HuH-7.5 (cell line): ENCODE measurements around the gene CELSR1.

Experiments used
- DNase-seq: peaks from one replicate; pipeline ENCODE4 v3.0.0; 2011; ENCODE audit warnings: low spot score

CELSR1 gene

DNA sequence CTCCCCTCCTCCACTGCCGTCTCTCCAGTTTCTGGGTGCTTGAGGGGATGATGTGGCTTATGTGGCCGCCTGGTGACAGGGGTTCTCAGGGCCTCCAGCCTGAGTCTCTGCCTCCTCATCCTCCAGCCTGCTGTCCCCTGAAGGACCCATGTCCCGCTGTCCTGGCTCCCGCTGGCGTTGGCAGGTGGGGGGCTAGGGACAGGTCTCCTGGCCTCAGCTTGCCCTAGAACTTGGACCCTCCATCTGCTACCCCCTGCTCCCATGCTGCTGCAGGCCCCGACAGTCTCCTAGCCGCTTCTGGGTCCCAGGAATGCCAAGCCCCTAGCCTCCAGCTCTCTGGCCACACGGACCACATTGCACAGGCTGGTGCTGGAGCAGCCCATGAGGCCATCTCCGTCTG lies 13.9 kb upstream of the CELSR1 start:
- no peak for DNase-seq

DNA sequence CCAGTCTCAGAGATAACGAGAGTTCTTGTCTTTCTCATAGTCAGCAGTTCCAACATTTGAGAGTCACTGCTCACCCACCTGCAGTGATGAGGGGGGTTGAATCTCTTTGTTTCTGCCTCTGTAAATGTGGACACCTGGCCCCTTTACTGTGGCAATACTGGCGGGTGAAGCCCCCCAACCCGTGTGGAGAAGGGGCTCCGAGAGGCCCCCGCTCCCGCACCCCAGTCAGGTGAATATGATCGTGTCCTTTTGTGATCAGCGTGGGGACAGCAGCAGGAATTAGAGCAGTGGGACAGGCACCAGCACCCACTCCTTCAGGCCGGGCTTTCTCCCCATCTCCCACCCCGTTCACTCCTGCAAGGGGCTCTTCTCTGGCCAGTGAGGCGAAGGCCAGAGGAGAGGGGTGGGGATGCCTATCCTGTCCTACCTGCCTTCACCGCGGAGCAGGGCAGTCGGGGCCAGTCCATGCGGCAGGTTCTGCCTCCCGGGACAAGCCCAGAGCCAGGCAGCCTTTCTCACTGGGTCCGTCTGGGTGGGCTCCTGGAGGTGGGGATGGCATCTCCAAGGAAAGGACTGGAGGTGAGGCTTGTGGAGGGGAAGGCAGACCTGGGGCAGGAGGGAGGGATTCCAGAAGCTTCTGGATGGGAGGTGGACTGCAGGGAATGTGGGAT lies 12.7 kb upstream of the CELSR1 start:
- DNase-seq: no peak

DNA sequence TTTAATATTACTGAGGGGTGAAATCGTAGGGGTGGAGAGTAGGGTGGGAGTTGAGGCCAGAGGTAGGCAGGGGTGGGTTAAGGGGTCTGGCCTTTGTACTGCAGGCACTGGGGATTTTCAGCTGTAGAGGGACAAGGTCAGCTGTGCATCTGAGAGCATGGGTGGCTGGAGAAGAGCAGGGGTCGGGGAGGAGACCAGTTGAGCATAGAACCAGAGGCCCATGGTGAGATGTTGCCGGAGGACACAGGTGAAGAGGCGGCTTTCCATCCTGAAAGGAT lies 12.1 kb upstream of the CELSR1 start:
- no peak for DNase-seq

DNA sequence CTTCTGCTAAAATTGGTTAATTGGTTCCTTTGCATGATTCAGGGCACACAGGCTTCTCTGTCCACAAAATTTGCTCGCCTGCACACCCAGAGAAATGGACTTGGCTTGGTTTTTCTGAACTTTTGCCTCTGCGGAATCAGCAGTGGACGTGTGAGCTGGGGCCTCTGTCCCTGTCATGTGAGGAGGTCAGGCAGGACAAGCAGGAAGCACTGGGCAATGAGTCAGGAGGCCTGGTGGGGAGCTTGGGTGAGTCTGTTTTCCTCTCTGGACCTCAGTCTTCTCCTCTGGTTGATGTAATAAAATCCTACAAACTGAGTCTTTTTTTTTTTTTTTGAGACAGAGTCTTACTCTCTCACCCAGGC lies 10.4 kb upstream of the CELSR1 start:
- DNase-seq: no peak

DNA sequence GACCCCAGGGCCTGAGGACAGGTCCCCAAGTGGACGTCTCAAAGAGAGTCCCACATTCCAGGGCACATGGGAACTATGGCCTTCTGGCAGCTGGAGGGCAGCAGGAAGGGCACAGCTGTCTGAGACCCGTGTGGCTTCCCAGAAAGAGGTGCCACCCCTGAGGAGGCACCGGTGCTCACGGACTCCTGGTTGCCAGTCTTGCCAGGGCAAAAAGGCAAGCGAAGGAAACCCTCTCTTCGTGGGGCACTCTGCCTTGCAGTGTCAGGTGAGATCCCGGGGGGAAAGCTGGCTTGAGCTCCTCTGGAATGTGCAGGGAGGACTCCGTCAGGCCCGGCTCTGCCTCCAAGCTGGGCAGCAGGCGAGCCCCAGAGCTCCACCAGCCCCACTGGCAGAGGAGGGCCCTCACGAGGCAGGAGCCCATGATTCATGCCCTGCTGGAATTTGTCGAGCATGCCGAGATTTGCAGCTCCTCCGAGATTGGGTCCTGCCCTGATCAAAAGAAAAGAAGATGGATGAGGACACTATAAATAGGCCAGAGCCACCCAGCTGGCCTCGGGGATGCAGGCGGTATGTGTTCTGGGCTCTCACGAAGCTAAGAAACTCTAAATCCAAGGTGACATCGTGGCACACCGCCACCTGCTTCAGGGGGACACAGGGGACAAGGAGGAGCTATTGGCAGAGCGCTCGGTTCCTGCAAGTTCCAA lies 9.9 kb upstream of the CELSR1 start:
- no peak for DNase-seq

DNA sequence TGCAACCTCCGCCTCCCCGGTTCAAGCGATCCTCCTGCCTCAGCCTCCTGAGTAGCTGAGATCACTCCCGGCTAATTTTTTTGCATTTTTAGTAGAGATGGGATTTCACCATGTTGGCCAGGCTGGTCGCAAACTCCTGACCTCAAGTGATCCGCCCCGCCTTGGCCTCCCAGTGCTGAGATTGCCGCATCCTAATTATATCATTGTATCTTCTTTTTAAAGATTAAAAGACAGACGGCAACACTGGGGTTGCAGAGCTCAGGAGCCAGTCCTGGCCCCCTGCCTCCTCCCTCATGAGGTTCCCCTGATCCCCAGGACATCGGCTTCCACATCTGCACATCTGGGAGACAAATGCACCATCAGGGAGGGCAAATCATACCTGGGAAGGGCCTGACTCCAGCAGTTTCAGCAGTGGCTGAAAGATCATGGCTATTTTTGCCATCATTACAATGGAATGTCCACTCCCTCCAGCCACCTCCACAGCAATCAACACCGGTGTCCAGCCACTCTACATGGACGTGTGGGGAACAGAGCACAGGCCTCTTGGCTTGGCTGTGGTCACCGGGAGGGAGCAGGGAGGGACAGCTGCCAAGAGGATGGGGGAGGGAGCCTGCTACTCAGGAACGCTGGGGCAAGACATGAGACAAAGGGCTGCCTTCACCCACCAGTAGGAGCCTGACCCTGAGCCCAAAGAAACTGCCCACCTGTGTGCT lies 9.2 kb upstream of the CELSR1 start:
- no peak for DNase-seq

DNA sequence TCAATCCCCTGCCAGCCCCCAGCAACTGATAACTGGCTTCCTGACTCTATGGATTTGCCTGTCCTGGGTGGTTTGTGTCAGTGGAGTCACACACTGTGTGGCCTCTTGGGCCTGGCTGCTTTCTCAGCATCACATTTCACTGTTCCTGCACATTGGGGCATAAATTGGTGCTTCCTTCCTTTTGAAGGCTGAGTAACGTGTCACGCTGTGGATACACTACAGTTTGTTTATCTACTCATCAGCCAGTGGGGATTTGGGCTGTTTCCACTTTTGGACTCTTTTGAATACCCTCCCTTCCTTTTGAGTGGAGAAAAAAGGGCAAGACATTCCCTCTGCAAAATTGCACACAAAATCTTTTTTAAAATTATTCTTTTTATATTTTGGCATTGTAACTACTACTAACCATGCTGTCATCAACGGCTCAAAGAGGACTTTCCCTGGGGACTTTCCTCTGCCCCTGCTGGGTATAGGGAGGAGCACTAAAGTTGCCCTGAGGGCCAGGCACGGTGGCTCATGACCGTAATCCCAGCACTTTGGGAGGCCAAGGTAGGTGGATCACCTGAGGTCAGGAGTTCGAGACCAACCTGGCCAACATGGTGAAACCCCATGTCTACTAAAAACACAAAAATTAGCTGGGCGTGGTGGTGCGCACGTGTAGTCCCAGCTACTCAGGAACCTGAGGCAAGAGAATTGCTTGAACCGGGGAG lies 7.8 kb upstream of the CELSR1 start:
- no peak for DNase-seq

DNA sequence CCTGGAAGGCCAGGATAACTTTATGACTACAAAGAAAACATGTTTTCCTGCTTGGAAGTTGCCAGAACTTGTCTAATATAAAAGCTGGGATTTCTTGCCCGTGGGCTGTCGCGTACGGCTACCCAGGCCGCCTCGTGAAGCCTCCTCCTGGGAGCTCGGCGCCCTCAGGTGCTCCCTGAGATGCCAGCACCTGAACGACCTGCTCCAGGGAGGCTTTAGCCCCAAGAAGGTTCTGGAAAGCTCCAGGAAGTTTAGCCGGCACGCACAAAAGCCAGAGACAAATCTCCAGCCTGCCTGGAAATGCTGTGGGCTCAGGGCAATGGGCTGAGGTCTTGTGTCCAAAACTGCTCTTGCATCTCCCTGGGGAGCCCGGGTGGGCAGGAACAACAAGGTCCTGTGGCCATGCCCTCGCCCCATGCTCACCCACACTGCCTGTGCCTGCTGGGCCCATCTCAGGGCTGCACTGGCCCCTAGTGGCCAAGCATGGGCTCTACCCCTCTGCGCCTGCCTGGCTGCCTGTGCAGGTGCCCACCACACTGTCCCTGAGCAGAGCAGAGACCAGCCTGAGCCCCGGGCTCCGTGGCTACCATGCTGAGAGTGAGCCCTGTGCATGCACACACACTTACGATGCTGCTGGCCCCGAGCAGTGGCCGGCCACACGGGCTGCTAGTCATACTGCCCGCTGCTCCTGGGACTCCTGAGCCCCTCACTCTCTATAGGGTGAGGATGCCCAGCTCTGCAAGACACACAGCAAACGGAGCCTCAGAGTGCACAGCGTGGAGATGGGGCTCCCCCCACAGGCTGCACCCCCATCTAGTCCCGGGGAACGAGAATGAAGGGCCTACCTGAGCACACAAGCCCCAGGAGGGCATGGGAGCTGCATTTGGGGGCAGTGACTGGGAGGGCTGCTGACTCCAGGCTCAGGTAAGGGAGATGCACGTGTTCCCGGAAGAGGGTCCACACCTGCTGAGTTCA lies 4.9 kb upstream of the CELSR1 start:
- peak; percentile 91 for DNase-seq

DNA sequence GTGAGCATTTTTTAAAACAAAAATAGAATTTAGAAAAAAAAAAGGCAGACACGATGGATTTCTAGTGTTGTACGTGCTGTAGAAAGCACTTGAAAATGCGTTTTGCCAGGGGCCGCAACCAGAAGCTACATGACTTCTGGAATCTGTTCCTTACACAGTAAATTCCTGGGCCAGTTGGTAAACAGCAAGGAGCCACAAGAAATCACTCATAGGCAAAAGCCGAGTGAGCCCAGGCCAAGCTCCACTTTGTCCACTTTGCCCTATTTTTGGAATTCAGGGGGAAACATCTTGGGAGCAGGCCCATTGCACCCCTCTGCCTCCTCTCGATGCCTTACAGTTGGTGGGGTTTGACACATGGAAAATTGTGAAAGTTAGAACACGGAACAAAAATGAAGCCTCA lies 4.1 kb upstream of the CELSR1 start:
- no peak for DNase-seq

DNA sequence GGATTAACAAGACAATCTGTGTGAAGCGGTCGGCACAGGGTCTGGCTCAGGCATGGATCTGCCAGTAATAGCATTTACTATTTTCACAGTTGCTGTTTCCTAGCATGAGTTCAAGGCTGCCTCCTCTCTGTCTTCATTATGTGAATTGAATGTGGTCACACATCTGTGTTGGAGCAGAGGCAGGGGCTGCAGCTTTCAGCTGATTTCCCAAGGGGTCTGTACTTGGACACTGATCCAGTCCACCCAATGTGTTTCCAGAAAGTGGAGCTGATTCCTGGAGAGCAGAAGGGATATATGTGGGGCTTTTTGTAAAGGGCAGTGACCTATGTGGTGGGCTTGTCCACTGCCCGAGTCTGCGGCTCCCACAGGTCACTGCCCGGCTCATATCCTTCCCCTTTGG lies 3.5 kb upstream of the CELSR1 start:
- DNase-seq: no peak

DNA sequence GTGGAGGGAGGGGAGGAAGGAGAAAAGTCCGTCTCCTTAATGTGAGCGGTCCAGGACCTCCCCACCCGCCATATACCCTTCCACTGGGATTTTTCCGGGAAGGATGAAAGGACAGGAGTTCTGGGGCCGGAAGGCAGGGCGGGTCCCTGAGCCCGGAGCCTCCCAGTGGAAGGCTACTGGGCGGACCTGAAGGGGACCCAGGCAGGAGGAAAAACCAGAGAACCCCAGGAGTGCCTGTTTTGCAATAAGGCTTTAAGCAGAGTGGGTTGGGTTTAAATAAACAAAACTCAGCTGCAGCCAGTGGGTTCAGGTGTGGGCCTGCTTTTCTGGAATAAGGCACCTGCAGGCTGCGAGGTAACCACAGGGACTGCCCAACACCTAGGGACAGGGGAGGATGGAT lies 1.7 kb upstream of the CELSR1 start:
- DNase-seq: peak; percentile 56

DNA sequence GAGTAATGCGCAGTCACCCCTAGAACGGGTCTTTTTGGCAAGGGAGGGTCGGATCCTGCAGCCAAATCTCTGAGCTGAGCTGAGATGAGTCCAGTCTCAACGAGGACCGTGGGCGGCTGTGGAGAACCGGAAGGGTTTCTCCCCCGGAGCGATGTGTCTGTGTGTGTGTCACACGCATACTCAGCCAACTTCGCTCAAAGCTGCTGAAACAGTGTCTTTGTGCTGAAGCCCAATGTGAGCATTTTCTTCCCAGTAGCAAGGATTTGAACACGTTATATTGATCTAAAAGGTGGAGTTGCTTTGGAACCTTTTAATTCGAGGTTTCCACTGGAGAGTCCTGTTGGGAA lies 1.4 kb upstream of the CELSR1 start:
- DNase-seq: no peak

DNA sequence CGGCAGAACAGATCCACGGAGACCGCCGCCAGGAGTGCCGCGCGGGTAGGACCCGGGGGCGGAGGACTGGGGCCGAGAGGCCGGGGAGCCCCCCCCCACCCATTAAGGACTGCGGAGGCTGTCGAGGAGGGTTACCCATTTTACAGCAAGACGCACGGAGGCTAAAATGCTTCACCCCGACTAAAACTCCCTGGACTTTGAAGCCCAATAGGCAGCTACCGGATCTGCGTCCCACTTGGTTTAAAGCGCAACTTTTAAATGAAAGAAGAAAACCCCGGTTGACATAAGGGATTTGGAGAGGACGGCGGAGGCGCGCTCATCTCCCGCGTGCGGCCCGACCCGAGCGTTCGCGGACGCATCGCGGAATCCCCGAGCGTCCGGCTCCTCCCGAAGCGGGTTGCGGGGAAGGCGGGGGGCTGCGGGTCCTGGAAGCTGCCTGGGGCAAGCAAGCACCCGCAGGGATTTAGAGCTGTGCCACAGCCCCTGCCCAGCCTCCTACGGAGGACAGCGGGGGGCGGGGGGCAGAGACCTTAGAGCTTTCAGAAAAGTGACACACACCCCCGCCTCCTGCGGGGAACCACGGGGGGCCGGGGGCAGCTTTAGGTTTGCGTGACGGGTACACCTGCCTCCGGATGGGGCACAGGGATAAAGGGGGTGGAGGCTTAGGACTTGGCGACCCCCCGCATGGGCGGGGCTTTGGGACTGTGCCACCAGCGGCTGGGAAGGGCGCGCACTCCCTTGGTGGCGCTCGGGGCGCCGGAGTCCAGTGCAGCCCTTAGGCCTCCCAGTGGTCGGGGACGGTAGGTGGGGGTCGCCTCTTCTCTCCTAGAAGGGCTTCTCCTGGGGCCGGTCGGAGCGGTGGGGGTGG lies 760 bp upstream of the CELSR1 start:
- peak; percentile 74 for DNase-seq

DNA sequence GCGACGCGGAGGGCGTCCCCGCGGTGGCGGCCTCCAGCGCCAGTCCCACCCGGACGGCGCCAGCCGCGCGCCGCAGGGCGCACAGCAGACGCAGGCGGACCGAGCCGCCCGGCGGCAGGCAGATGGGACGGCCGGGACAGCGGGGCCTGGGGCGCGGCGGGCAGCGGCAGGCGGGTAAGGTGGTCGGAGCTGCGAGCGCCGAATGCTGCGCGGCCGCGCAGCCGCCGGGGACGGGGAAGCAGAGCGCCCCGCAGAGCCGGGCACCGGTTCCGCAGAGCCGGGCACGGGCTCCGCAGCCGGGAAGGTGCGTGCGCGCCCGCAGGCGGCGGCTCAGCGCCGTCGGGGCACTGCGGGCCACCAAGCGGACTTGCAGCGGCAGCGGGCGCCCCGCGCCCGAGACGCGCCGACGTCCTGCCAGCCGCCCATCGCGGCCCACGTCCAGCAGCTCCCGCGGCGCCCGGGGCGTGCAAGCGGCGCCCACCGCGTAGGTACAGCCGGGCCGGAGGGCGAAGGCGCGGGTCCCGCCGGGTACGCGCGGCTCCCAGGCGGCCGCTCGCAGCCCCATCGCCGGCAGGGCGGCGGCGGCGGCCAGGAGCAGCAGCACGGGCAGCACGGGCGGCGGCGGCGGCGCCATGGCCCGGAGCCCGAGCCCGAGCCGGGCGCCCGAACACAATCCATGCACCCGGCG lies 739 bp downstream of the CELSR1 start:
- peak; percentile 71 for DNase-seq

DNA sequence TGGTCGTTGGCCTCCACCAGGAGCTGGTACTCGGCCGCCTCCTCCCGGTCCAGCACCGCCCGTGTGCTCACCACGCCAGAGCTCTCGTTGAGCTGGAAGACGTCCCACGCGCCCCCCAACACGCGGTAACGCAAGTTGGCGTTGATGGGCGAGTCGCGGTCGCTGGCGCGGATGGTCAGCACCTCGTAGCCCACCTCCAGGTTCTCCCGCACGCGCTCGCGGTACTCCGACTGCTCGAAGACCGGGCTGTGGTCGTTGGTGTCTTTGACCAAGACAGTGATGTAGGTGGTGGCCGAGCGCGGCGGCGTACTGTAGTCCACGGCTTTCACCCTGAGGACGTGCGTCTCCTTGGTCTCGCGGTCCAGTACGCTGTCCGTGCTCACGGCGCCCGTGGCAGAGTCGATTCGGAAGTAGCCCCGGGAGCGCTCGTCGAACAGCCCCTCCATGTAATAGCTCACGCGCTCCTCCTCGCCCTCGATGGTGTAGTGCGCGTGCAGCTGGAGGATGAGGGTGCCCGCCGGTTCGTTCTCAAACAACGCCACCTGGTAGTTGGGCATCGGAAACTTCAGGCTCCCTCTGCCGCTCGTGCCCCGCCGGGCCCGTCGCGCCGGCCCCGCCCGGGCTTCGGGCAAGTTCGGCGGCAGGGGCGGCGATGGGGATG lies 1.4 kb downstream of the CELSR1 start:
- DNase-seq: no peak

DNA sequence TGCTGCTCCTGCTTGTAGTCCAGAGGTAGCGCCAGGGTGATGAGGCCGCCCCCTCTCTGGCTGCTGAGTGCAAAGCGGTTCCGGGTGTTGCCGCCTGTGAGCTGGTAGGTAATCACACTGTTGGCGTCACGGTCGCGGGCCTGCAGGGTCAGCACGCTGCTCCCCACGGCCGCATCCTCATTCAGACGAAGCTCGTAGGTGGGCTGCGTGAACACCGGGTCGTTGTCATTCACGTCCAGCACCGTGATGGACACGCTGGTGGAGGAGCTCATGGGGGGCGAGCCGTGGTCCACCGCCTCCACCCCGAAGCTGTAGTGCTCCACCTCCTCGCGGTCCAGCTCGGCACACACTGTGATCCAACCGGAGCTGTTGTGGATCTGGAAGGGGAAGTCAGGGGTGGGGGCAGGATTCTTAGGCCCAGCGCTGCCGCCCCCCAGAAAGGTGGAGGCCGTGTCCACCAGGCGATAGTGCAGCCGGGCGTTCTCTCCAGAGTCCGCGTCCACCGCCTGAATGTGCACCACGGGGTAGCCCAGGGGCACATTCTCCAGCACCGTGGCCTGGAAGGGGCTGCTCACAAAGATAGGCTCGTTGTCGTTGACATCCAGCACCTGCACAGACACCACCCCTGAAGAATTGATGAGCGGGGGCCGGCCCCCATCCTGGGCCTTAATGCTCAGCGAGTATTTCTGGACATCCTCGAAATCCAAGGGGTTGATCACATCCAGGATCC lies 2.4 kb downstream of the CELSR1 start:
- DNase-seq: no peak

DNA sequence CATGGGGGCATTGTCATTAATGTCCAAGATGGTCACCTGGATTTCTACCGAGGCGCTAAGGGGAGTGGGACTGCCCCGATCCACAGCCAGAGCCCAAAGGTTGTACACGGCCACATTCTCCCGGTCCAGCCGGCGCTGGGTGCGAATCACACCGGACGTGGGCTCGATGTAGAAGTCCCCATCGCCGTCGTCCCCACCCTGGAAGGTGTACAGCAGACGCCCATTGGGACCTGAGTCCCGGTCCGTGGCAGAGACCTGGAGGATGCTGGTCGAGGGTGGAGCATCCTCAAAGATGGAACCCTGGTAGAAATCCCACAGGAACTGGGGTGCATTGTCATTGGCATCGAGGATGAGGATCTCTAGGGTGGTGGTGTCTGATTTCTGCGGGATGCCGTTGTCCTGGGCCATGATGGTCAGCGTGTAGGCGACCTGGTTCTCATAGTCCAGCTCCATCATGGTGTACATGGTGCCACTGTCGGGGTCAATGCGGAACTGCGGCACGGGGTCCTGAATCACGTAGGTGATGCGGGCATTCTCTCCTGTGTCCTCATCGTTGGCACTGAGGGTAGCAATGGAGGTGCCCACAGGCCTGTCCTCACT lies 3.1 kb downstream of the CELSR1 start:
- DNase-seq: no peak

DNA sequence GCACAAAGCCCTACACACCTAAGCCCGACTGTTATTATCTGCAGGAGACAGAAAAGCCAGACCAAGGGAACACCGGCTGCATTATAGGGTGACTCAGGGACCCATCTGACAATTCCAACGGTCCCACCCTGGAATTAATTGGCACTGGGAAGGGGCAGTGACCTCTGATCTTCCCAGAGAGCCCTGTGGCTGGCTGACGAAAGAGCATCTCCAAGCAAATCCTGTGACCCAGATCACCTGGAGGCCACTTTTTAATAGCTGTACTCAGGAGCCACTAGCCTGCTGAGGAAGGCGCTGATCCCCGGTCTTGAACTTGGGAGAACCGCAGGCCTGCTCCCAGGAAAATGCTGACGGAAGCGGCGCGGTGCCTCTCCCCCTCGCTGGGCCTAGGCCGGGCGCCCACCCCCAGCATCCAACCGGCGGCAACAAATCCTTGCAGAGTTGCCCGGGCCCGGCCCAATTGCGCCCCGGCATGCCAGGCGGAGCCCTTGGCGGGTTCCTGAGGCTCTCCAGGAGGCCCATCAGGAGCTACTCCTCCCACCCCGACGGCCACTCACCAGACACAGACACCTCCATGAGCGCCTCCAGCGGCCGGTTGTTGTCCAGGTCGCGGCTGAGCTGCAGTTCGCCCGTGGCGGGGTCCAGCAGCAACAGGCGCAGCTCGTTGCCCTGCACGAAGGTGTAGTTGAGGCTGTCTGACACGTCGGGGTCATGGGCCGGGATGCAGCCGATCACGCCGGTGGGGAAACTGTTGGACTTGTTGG lies 4.2 kb downstream of the CELSR1 start:
- no peak for DNase-seq
